Smooth muscle cell (in vitro differentiated cells): ENCODE measurements around the gene SARM1. TPM values are rescaled to one million over a fixed set of nuclear protein-coding genes. Genes with fewer than 3 reads are reported as not detected.
"Not testable (repeated sequence)": the region's sequence is repeated elsewhere in the genome, so short reads cannot be mapped to it uniquely, and the experiment has no call there.

Source experiments
- DNase-seq: peaks from one replicate; lab custom pipeline; 2025; ENCODE audit not compliant: unreplicated experiment; lab: John Stamatoyannopoulos, UW
- H2AFZ ChIP-seq: fragments of 200-600 bp; sonication (generic); 2 replicates; pipeline ENCODE4 v1.6.0; 2016; ENCODE audit warnings: antibody characterized with exemption, low read depth, mild to moderate bottlenecking
- H3F3A ChIP-seq: fragments of 200-600 bp; sonication (generic); 2 replicates; pipeline ENCODE4 v1.6.0; 2017; ENCODE audit warnings: antibody characterized with exemption, low read depth
- H3K27ac ChIP-seq: fragments of 200-600 bp; sonication (generic); 2 replicates; pipeline ENCODE4 v1.5.1; 2016; ENCODE audit warnings: low read depth, mild to moderate bottlenecking
- H3K27me3 ChIP-seq: fragments of 200-600 bp; sonication (generic); 2 replicates; pipeline ENCODE4 v1.6.1; 2016; ENCODE audit warnings: low read depth, mild to moderate bottlenecking
- H3K36me3 ChIP-seq: fragments of 200-600 bp; sonication (generic); 2 replicates; pipeline ENCODE4 v1.5.1; 2016; ENCODE audit warnings: low read depth
- H3K4me1 ChIP-seq: fragments of 200-600 bp; sonication (generic); 2 replicates; pipeline ENCODE4 v1.5.1; 2016; ENCODE audit warnings: low read depth
- H3K4me2 ChIP-seq: fragments of 200-600 bp; sonication (generic); 2 replicates; pipeline ENCODE4 v1.6.0; 2016; ENCODE audit warnings: mild to moderate bottlenecking
- H3K4me3 ChIP-seq: fragments of 200-600 bp; sonication (generic); 2 replicates; pipeline ENCODE4 v1.5.1; 2016; ENCODE audit warnings: mild to moderate bottlenecking
- H3K79me2 ChIP-seq: fragments of 200-600 bp; sonication (generic); 2 replicates; pipeline ENCODE4 v1.6.0; 2016; ENCODE audit warnings: low read depth, mild to moderate bottlenecking
- H3K9ac ChIP-seq: fragments of 200-600 bp; sonication (generic); 2 replicates; pipeline ENCODE4 v1.6.0; 2016; ENCODE audit warnings: low read depth
- H3K9me3 ChIP-seq: fragments of 200-600 bp; sonication (generic); replicated peaks from 2 replicates; pipeline ENCODE4 v1.5.1; 2016; ENCODE audit warnings: low read depth
- H4K20me1 ChIP-seq: fragments of 200-600 bp; sonication (generic); 2 replicates; pipeline ENCODE4 v1.6.0; 2016; ENCODE audit warnings: low read depth
- WGBS: methylation state at CpG from one replicate; pipeline ENCODE4 v1.1.7; 2016; ENCODE audit warnings: low lambda C conversion rate; 5-methylcytosine and 5-hydroxymethylcytosine counted together
- polyA plus RNA-seq: library from polyadenylated mRNA; unstranded; fragments of >200 nt; fragmentation: Nextera tagmentation; extraction: Ambion mirVana; gene quantifications from 2 replicates; pipeline ENCODE4 v1.2.1, GENCODE V29; 2016
- total RNA-seq: library from RNA; depleted of rRNA; stranded (reverse); fragments of >200 nt; gene quantifications from 2 replicates; pipeline ENCODE4 v1.2.3, GENCODE V29; 2014
- TF ChIP-seq, protein P1 (sequence below): fragments of 200-600 bp; sonication (generic); IDR thresholded peaks from 2 replicates; pipeline ENCODE4 v1.5.1; 2017; ENCODE audit warnings: borderline replicate concordance, mild to moderate bottlenecking, antibody characterized with exemption; ENCODE audit not compliant: insufficient read depth, poor library complexity, severe bottlenecking

The SARM1 gene
- total and polyA plus RNA-seq, 2 experiments from 2014 or later: 8.3 to 13.4 TPM

DNA sequence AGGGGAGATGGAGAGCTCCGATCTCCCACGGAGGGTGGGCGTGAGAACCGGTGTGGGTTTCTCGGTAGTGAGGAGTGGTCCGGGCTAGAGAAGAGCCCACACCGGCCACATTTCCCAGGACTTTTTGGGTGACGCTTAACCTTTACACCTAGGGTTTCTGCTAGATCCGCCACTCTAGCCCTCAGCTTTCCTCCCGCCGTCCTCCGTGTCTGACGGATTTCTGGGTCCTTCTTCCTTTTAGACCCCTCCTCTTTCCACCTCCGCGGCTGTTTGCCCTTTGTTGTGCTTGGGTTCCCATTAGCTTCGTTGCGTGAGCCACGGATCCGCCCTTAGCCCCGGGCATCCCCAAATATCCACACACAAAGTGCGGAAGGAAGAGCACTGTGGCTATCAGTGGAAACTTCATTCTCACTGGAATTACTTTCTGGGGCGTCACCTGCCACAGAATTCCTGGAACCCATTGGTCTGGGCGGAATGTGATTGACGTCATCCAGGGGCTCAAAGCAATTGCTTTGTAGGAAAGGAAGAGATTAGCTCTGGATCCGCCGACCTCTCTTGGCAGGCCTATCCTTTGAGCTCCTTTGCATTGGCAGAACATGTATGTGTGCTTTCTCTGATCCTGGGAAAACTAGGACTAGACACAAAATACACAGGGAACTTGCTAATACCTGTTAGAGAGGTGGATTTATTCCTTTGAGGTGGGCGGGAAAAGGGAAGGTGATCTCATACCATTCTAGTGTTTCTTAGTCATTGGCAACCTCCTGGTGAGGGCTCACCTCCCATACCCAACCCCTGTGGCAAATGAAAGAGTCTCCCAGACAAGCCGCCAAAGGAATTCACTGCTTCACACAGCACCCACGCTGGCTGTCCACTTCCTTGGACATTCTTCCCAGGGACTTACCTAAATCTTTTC lies 35.3 kb upstream of the SARM1 start:
- Histone ChIP-seq H3K27ac (peak overlapping the region; percentile 97), H3K27me3 (no peaks in the 10 kb centered on the region), H3K4me2 (peak overlapping the region; percentile 90), H2AFZ (no peak overlapping the region), H3K36me3 (no peaks in the 10 kb centered on the region), H3K4me1 (peaks cover 17% of the 10 kb centered on the region), H4K20me1 (peaks cover 66% of the 10 kb centered on the region), H3K79me2 (peaks cover 61% of the 10 kb centered on the region), H3F3A (peaks cover 18% of the 10 kb centered on the region), H3K4me3 (peak overlapping the region; percentile 77), H3K9me3 (no peaks in the 10 kb centered on the region), H3K9ac (peak overlapping the region; percentile 99)
- TF ChIP-seq, protein P1, sequence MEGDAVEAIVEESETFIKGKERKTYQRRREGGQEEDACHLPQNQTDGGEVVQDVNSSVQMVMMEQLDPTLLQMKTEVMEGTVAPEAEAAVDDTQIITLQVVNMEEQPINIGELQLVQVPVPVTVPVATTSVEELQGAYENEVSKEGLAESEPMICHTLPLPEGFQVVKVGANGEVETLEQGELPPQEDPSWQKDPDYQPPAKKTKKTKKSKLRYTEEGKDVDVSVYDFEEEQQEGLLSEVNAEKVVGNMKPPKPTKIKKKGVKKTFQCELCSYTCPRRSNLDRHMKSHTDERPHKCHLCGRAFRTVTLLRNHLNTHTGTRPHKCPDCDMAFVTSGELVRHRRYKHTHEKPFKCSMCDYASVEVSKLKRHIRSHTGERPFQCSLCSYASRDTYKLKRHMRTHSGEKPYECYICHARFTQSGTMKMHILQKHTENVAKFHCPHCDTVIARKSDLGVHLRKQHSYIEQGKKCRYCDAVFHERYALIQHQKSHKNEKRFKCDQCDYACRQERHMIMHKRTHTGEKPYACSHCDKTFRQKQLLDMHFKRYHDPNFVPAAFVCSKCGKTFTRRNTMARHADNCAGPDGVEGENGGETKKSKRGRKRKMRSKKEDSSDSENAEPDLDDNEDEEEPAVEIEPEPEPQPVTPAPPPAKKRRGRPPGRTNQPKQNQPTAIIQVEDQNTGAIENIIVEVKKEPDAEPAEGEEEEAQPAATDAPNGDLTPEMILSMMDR: no peak
- 4% methylated on average over 29 of the region's 29 CpGs for WGBS
- DNase-seq: no peak

DNA sequence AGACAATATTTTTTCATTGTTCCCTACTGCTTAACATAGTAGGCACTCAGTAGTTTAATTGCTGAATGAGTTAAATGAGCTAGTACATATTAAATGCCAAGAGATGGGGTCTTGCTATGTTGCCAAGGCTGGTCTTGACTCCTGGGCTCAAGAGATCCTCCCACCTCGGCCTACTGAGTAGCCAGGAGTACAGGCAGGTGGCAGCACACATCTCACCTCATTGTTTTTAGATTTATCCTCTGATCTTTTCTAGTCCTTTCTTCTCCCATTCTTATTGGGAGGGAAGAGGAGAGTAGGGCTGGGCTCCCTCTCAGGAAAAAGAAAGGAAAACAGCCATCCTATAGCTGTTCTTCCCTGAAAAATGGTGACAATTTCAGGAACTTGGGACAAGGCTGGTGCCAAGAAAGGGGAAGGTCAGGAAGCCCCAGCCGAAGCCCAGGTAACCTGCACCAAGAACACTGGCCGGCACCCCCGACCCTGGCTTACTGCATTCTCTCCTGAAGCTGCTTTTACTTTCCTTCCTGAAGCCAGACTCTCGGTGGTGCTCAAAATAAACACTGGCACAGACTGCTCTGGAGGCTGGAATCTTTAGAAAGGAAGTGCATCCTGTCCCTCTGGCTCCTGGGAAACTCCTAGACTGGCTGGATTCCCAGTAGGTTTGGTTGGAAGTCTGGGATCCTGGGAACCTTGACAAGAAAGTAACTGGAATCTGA lies 33.3 kb upstream of the SARM1 start:
- TF ChIP-seq, protein P1: no peak
- peak overlapping the region; percentile 97 for H3K27ac ChIP-seq
- peaks cover 63% of the 10 kb centered on the region for H4K20me1 ChIP-seq
- H3K4me3 ChIP-seq: no peak overlapping the region
- WGBS: 68% methylated on average over 5 of the region's 5 CpGs
- no peak for DNase-seq
- H3K36me3 ChIP-seq: no peaks in the 10 kb centered on the region
- peaks cover 17% of the 10 kb centered on the region for H3K4me1 ChIP-seq
- peak overlapping the region; percentile 90 for H3K4me2 ChIP-seq
- H2AFZ ChIP-seq: no peak overlapping the region
- H3K9me3 ChIP-seq: no peaks in the 10 kb centered on the region
- no peaks in the 10 kb centered on the region for H3K27me3 ChIP-seq
- peak overlapping the region; percentile 67 for H3K9ac ChIP-seq
- peaks cover 49% of the 10 kb centered on the region for H3K79me2 ChIP-seq
- peaks cover 18% of the 10 kb centered on the region for H3F3A ChIP-seq

DNA sequence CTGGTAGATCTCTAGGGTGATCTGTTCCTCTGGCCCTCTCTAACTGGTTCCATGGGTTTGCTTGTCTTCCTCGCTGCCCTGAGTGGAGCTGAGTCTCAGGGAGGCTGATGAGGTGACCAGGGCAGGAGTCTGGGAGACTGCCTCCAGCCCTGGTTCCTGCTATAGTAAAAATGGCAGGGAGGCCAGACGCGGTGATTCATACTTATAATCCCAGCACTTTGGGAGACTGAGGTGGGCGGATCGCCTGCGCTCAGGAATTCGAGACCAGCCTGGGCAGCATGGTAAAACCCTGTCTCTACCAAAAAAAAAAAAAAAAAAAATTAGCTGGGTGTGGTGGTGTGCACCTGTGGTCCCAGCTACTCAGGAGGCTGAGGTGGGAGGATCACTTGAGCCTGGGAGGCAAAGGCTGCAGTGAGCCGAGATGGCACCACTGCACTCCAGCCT lies 32.7 kb upstream of the SARM1 start:
- not testable (repeated sequence) for H3K36me3 ChIP-seq, DNase-seq, H3K27me3 ChIP-seq, H3K9me3 ChIP-seq, H2AFZ ChIP-seq, H3K4me3 ChIP-seq
- H4K20me1 ChIP-seq: peaks cover 57% of the 10 kb centered on the region
- peak overlapping the region; percentile 97 for H3K27ac ChIP-seq
- peak overlapping the region; percentile 67 for H3K9ac ChIP-seq
- peaks cover 17% of the 10 kb centered on the region for H3K4me1 ChIP-seq
- H3K79me2 ChIP-seq: peaks cover 43% of the 10 kb centered on the region
- WGBS: 77% methylated on average over 4 of the region's 8 CpGs
- peaks cover 18% of the 10 kb centered on the region for H3F3A ChIP-seq
- H3K4me2 ChIP-seq: peak overlapping the region; percentile 90

DNA sequence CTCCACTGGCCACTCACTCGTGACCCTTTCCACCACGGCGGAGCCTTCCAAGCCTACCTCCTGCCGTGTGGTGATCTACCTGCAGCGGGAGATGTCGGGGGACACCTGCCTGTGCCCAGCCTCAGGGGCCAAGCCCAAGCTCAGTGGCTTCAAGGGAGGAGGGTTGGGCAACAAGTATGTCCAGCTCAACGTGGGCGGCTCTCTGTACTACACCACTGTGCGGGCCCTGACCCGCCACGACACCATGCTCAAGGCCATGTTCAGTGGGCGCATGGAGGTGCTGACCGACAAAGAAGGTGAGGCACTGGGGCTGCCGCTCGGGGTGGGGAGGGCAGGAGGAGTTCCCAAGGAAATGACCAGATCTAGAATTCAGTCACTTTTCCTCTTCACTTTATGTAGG lies 32.1 kb upstream of the SARM1 start:
- Histone ChIP-seq H3K27ac (peak overlapping the region; percentile 97), H3K4me2 (peak overlapping the region; percentile 90), H3F3A (peaks cover 18% of the 10 kb centered on the region), H3K36me3 (no peaks in the 10 kb centered on the region), H4K20me1 (peaks cover 57% of the 10 kb centered on the region), H3K9ac (peak overlapping the region; percentile 37), H3K4me1 (peaks cover 12% of the 10 kb centered on the region), H2AFZ (no peak overlapping the region), H3K4me3 (no peak overlapping the region), H3K27me3 (no peaks in the 10 kb centered on the region), H3K9me3 (no peaks in the 10 kb centered on the region), H3K79me2 (peaks cover 37% of the 10 kb centered on the region)
- 96% methylated on average over 15 of the region's 15 CpGs for WGBS
- DNase-seq: no peak
- TF ChIP-seq, protein P1: no peak
